Midbrain (tissue), 1 donor: Measurements from ENCODE around the gene SYNE1.
"Not testable (repeated sequence)": the region's sequence is repeated elsewhere in the genome, so short reads cannot be mapped to it uniquely, and the experiment has no call there.

Source experiments
- DNase-seq: peaks from one replicate; lab custom pipeline; 2025; lab: John Stamatoyannopoulos, UW

SYNE1 gene

DNA sequence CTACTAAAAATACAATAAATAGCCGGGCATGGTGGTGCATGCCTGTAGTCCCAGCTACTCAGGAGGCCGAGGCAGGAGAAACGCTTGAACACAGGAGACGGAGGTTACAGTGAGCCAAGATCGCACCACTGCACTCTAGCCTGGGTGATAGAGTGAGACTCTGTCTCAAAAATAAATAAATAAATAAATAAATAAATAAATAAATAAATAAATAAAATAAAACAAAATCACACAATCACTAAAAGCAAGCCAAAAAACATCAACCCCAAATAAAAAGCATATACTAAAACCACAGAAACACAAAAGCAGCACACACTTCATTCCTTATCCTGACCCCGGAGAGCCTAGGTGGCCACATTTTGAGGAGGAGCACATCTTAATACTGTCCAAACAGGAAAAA is 498.8 kb downstream of the SYNE1 start:
- not testable (repeated sequence) for DNase-seq

DNA sequence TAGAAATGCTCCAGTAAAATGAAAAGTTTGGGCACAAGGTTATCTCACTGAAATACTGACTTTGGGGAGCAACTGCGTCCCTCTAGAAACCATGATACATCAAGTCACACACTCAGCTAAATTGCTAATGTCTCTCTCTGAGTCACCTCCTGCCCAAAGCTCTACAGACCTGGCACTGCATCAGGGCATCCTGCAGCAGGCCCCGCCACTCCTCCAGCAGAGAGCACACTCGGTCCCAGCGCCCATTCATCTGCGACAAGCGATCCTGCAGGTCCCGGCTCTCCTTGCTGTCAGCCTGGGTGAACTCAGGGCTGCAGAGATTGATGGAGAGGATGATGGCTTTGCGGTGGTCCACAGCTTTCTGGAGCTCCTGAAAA is 500.7 kb downstream of the SYNE1 start:
- DNase-seq = no peak

DNA sequence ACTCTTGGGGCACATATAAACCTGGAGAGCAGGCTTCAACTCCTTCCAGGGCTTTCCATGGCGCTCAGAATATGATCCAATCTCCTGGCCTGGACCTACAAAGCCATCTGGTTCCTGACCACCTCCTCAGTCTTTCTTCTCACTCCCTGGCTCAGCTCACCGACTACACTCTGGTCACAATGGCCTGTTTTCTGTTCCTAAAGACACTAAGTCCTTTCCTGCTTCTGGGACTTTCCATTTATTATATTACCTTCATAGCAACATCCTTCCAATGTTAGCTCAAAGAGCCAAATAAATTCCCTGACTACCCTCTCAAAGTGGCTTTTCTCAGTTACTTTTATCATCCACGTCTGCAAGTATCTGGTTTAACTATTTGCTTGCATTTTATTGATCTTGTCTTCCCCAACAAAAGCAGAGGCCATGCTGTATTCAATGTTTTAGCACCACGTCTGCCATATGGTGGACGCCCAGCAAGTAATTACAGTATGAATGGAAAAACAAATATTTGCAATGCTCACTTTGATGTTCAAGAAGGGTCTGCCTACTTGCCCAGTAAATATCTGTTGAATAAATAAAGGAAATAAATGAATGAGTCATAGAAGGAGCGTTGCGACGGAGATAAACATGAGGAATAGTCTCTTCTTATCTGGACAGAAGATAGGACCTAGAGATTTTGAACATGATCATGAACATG is 501.3 kb downstream of the SYNE1 start:
- DNase-seq = no peak

DNA sequence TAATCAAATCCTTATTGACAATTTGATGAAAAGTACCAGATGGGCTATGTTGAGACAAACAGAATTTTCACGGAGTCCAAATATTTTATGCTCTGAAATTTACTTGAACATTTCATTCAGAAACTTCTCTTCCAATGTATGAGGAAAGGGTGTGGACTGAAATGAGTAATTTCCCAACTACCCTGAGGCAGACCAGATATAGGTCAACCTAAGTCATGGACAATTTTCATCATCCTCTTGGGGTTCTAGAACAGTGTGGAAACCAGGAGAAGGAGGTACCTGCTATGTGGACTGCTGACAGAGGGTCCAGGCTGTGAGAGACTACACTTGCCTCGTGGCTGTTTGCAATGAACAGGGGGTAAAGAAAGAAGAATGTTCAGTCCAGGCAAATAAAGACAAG is 506.7 kb downstream of the SYNE1 start:
- no peak for DNase-seq

DNA sequence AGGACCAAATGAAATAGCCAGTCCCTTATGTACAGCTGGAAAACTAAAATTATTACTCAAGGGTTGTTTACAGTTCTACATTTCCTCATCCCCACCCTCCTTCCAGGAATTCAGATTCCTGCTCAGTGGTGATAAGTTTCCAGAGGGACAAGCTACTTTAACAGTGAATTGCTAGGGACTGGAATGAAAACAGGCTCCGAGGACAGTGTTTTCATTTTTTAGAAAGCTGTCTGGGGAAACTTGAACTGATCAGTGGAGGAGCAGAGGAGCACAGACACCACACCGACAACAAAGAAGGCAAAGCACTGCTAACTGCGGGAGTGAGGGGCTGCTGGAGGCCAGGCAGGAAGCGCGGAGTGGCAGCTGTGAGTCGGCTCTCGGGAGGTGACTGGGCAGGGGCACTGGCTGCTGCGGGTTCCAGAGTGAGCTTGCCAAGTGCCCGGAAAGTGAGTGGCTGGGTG is 507.4 kb downstream of the SYNE1 start:
- DNase-seq = no peak

DNA sequence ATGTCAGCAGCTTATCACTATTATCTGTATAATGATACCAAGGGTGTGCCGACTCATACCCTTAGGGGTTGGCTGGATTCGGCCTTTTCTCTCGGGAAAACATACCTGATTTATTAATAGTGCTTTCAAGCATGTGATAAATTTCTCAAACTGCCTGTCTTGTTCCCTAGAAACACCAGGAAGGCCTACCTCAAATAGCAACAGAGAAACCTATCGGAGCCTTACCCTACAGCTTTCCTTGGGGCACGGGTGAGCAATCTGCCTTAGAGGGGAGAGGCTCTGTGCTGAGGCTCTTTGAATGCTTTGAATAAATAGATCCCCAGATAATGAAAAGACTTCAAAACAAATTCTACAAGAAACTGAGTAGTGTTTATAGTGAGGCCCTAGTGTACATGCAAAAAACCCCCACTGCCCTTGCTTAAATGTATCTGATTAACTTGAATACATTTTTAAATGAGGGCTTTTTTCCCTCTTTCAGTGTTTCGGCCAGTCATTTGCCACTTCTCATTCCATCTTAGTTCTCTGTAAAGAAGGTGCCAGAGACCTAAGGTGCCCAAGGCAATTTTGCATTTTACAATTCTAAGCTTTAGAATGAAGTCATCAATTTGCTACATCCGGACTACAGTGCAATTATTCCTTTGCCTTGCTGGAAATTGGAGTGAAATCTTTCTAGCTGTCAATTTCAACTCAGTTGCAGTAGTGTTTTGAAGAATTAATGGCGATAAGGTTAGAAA is 509.6 kb downstream of the SYNE1 start:
- no peak for DNase-seq

DNA sequence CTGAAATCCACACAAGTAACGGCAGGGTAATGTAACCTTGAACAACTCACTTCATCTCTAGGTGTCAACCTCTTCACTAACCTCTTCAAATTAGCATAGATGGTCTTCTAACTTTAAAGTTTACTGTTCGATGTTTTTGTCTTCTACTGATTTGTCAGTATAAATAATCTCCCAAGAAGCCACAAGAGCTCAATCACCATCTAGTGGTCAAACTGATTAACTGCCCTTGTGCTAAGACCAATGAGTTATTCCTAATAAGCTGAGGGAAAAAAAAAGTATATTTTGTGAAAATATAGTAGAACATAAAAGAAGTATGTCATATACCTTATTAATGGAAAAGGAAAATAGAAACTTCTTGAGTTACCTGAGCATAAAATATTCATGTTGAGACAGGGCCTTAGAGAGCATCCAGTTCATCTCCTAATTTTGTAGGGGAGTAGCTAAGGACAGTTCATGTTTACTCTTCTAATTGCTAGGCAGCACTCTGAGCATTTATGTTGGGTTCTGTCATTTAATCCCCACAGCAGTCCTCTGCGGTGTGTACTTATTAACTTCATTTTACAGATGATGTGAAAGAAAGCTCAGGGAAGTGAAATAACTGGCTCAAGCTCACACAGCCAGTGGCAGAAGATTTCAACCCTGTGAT is 512.6 kb downstream of the SYNE1 start:
- peak; percentile 70 for DNase-seq

DNA sequence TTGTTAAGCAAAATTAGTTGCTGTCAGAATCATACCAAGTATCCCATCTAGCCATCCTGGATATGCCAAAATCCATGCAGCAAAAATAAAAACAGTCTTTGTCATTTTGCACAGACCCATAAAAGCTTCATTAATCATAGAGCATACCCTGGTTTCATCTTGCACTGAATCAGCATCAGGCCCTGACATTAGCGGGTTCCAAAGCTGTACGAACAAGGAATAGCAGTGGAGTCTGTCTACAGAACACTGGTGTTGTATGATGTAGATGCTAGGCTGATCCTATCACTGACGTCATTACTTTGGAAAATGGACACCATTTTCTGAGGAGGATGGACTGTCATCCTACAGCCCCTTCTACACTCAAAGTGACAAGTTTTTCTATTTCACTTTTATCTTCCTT is 514.1 kb downstream of the SYNE1 start:
- DNase-seq = no peak

DNA sequence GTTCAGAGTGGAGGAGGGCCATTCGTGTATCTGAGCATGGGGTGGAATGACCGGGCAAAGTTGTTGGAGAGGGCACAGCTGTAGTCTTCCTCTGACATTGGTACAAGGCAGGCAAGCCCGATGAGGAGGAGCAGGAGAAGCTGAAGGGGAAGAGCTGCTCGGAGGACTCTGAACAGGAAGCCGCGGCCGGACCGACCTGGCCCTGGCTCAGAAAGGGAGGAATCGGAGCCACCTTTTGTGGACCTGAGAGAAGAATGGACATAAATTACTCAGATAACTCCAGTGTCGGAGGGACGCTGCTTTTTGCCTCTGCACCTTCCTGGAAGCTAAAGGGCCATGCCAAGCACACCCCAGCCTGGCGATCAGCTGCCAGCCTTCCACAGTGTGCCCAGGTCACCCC is 514.7 kb downstream of the SYNE1 start:
- DNase-seq = no peak

DNA sequence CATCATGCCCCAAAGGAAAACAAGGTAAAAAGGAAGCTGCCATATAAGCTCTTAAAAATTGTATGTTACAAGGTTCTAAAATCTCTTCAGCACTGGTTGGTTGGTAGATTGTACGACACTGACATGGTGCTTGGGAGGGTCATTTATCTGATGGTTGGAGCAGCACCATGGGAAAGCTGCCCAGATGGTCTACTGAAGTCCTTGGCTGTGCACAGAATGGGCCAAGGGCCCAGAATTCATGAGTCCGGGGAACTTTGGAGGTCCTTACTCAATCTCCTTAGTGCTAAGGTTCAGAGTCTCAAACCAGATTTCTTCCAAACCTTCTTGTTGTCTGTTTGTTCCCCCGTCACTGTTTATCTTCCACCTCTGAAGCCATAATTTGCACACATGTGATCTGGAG is 515.3 kb downstream of the SYNE1 start:
- DNase-seq = peak; percentile 11

DNA sequence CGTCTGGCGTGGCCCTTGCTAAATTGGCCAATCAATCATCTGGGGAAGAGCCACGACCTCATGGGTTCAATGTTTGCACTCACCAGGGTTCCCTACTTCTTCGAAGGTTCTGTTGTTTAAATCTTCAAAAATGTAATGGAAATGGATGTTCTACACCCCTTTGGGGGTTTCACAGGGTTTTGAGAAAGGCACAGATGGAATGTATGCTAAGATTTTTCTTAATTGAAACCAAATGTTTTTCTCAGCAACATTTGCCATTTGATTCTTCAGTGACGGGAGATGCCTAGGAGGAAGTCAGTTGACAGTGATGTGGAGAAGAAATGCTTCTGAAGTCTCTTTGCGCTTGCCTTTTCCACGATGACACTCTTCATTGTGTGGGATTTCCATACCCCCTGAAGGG is 517.3 kb downstream of the SYNE1 start:
- no peak for DNase-seq

DNA sequence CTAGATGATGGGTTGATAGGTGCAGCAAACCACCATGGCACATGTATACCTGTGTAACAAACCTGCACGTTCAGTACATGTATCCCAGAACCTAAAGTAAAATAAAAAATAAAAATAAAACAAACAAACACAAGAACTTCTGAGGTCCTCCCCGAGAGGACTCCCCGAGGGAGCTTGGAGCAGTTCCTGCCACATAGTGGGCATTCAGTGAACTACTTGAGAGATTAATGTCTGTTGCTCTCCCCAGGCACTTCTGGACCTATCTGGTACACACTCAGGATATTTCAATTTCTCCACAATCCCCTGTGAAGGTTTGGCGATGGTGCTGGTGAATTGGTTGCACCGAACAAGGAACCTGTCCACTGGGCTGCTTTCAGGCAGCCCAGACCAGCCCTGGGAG is 518.5 kb downstream of the SYNE1 start:
- no peak for DNase-seq

DNA sequence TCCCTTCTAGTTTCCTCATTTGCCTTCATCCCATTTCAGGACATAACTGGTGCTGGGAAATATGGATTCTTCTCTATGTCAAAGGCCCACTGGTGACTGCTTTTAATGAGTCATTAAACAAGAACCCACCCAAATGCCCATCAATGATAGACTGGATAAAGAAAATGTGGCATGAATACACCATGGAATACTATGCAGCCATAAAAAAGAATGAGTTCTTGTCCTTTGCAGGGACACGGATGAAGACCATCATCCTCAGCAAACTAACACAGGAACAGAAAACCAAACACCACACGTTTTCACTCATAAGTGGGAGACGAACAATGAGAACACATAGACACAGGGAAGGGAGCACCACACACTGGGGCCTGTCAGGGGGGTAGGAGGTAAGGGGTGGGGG is 518.9 kb downstream of the SYNE1 start:
- DNase-seq = no peak

DNA sequence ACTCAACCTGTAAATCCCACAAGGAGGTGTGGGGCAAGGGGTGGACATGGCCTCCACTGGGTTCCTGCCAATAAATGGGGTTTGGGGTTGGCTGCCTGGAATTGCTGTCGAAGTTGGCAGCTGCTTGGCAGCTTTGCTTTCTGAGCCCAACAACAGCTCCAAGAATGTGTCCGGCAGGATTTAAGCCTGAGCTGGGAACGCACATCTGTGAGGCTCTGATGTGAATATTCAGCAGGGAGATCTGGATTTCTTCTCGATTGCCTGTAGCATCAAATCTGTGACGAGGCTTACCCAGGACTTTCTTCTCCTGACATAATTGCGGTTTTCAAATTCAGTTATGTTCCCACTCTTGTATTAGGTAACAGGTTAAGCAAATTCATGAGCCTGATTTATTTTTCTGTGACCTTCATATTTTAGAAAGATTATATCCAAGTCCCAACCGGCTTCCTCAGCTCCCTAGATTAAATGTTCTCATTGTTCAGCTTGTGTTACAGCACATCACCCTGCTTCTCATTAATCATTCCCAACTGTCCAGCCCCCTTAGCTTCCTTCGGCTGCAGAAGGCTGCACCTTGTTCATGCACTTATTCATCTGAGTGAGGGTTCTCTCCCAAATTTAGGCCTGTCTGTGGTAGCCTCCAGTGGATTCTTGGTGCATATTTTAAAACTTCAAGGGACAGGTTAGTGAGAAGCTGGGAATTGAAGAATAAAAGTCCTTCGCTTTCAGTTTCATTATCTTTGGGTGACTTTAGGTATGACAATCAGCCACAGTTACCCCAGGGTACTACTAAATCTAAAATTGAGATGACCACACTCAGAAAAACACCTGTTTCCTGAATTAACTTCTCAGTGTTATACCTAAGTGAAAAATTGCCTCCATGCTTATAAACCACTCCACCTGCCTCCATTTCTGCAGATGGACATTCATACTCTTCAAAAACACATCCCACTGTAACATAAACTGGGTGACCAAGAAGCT is 519.7 kb downstream of the SYNE1 start:
- no peak for DNase-seq

DNA sequence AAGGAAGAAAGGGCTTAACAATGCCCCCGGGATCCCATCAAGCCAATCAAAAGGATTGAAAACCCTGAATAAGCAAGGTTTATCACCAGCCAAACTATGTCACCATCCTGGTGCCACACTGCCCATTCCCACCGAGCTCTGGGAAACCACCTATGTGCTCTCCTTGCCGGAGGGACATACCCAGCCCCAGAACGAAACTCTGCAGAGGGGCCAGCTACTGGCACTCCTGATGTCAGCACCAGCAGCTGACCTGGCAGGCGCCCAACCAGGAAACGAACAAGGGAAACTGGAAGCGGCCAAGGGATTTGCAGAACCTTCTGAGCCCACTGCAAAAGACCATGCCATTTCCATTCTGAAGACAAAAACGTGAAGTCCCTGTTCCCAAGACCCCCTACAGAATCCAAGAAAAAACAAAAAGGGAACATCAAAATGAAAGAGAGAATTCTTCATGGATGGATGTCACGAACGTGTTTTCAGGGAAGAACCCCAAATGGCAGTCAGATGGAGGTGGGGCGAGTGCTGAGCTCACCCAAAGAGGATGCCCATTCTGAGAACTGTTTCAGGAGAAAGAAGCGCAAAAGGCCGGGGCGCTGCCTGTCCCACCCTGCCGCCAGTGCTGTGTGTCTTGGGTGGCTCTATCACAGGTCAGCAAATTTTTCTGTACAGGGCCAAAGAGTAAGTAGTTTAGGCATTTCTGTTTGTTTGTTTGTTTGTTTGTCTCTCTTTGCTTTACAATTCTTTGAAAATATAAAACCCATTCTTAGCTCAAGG is 524.5 kb downstream of the SYNE1 start:
- DNase-seq = no peak

DNA sequence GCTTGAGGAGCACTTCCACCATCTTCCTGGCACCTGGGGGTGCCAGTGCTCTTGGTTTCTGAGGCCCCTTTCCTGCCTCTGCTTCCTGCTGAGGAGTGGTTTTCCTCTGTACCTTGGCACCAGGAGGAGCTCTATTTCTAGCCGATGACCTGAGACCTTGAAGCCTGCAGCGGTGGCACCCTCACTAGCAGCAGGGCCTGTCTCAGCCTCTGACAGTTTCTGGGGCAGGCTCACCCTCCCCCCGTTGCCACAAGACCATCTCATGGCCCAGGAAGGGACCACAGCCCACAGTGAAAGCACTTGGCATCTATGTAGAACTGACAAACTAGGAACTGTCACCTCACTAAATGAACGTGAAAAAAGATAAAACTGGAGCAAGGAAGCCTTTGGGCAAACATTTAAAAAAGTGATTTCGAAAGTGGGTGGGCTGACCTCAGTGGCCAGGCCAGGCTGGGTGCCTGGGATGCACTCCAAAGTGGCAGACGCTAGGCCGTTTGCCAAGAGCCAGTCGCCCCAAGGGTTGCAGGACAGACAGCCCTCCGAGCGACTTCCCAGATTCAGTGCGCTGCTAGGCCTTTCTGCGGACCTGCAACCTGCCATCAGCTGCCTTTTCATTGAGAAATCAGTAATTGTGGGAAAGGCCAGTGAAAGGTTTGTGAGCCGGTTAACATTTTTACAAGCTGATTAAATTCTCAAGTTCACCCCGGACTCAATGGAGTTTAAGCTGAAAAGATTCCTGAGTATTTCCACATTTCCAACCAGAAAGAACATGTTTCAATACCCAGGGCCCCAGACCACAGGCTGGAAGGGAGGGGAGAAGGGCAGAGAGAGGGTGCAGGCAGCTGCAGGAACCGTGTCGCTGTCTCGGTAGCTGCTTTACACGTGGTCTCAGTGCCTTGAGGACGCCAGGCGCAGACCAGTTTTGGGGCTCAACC is 526.0 kb downstream of the SYNE1 start:
- DNase-seq = no peak

DNA sequence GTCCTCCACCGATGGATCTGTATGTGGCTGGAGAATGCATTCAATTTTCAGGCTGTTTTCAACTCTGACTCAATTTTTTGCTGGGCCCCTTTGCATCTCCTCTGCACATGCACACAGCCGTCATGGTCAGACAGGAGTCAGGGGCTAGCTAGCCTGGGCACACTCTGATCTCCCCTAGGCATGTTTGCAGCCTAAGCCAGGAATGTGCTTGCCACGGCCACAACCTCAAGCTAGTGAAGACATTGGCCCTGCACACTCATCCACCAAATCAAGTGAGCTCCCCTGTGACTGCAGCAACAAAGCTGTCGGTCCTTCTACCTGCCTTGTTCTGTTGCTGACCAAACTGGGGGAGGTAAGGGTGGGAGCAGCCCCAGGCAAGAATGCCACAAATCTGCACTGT is 529.2 kb downstream of the SYNE1 start:
- no peak for DNase-seq

DNA sequence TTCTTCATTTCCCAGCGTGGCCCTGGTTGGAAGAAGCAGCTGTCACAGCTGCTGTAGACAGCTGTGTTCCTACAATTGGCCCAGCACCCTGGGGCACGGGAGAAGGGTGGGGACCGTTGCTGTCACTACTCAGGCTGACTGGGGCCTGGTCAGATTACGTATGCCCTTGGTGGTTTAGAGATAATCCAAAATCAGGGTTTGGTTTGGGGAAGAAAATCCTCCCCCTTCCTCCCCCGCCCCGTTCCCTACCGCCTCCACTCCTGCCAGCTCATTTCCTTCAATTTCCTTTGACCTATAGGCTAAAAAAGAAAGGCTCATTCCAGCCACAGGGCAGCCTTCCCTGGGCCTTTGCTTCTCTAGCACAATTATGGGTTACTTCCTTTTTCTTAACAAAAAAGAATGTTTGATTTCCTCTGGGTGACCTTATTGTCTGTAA is 537.0 kb downstream of the SYNE1 start:
- no peak for DNase-seq

DNA sequence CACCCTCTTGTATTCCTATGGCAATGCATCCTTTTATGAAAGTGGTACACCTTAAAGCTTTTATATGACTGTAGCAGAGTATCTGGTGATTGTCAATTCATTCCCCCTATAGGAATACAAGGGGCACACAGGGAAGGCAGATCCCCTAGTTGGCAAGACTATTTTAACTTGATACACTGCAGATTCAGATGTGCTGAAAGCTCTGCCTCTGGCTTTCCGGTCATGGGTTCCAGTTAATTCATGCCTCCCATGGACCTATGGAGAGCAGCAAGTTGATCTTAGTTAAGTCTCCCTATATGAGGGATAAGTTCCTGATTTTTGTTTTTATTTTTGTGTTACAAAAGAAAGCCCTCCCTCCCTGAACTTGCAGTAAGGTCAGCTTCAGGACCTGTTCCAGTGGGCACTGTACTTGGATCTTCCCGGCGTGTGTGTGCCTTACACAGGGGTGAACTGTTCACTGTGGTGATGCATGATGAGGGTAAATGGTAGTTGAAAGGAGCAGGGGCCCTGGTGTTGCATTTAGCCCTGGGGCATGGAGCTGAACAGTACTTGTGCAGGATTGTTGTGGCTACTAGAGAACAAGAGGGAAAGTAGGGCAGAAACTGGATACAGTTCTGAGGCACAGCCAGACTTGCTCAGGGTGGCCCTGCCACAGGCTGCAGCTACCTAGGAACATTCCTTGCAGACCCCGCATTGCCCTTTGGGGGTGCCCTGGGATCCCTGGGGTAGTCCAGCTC is 537.5 kb downstream of the SYNE1 start:
- no peak for DNase-seq
